Measurements from ENCODE around the gene TARBP1.

Gene TARBP1

DNA sequence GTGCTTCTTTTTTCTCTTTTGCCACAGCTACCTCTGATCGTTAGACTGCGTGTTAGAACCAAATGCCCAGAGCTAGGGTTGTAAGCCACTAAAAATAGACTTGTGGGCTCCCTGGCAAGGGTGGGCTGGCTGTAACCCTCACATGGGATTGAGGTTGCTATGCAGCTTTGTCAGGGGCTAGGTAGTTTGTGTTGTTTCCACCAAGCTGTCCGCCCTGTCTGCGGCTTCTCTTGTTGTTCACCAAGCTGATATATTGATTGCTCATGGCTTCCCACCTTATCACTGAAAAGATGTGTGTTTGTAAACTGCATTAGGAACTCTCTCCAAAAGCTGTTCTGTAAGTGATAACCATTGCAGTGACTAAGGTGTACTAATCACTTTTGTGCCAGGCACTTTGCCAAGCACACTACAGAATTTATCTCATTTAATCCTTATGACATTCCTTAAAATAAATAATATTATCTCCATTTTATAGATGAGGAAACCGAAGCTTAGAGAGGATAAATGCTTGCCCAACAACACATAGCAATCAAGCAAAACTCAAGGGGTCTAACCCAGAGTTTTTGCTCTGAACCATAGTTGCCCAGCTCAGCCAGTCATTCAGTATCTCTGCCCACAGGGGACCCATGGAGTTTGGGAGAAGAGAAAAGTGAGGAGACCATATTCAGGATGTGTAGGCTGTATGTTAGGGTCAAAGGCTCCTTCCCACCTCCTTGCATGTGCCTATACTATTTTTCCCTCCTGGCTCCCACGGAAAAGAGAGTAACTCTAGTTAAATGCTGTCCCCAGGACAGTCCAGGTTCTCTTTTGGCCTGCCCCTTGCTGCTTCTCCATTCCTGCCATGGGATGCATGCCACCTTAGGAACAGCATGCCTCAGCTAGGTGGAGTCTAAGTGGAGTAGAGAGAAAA lies 42.2 kb upstream of the TARBP1 start:
- TF ChIP-seq, protein P1, sequence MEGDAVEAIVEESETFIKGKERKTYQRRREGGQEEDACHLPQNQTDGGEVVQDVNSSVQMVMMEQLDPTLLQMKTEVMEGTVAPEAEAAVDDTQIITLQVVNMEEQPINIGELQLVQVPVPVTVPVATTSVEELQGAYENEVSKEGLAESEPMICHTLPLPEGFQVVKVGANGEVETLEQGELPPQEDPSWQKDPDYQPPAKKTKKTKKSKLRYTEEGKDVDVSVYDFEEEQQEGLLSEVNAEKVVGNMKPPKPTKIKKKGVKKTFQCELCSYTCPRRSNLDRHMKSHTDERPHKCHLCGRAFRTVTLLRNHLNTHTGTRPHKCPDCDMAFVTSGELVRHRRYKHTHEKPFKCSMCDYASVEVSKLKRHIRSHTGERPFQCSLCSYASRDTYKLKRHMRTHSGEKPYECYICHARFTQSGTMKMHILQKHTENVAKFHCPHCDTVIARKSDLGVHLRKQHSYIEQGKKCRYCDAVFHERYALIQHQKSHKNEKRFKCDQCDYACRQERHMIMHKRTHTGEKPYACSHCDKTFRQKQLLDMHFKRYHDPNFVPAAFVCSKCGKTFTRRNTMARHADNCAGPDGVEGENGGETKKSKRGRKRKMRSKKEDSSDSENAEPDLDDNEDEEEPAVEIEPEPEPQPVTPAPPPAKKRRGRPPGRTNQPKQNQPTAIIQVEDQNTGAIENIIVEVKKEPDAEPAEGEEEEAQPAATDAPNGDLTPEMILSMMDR (IDR thresholded peaks at IDR 0.05) = no peak

DNA sequence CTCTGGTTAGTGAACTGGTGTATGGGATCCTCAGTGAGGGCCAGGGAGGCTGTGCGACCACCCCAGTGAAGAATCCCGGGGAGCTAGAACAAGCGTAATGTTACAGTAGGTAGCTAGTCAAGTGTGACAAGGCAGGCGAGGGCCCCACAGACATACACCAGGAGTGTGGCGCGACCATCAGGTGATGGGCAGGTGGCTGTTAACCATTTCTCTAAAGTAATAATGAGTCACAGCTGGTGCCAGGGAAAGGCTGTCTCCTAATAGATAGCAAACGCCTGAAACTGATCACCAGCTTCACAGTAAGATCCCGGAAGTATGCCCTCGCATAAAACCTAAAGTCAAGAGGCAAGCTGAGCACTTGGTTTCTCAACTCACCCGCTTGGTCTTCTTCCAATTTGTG lies 40.5 kb upstream of the TARBP1 start:
- TF ChIP-seq, protein P1 (IDR thresholded peaks at IDR 0.05) = no peak

DNA sequence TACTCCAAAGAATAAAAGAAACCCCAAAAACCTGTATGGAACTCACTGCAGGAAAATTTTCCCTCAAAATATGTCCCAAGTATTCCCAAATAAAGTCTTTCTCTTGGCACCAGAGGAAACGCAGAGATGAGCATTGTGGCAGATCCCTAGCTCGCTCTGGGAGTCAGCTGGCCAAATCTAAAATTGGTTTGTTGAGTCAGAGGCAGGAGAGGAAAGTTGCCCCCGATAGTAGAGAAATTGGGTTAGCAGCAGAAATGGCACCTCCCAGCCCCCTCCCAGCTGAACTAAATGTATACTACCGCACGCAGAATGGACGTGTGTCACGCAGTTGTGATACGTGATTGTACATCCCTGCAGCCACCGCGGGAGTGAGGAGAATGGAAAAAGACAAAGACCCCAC lies 39.9 kb upstream of the TARBP1 start:
- TF ChIP-seq, protein P1 (IDR thresholded peaks at IDR 0.05) = no peak

DNA sequence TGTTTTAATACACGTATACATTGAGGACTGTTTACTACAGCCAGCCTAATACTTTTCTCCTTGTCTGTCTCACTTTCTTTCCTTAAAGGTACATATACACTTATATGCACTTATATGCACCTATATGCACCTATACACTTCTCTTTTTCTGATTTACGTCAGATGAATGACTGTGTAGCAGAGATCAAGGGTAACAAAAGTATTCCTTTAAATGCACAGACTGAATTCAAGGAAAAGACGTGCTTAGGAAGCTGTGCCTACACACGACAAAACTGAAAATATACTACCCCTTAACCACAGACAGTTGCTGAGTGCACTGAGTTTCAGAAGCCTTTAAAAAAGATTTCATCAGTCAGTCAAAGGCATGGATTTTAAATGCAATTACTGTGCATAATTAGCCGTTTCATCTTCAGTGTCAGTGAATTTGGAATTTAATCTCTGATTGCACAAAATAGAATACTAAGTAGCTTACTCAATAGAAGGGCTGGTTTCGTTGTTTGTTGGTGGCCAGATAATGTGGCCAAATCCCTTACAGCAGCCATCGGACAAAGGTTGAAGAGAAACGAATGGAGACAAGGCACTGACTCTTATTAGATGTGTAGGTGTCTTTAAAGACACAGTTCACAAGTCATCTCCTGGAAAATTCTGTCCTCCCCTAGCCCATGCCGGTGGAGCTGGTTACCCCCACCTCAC lies 38.3 kb upstream of the TARBP1 start:
- TF ChIP-seq, protein P1 (IDR thresholded peaks at IDR 0.05) = no peak

DNA sequence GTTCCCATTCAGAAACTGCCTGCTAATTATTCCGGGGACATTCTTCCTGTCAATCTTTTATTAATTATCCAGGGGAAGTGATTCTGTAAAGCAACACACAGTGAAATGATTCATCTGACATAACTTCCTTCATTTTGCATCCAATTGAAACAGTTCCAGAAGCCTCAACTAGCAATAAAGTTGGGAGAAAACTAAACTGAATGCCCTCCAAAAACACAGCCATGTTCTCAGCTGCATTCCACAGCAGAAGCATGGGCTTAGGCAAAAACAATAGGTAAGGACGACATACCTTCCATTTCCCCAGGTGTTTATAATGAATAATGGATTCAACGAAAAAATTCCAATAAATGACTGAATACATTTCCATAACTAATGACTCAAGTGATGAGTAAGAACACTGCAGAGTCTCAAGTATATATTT lies 36.9 kb upstream of the TARBP1 start:
- TF ChIP-seq, protein P1 (IDR thresholded peaks at IDR 0.05) = no peak

DNA sequence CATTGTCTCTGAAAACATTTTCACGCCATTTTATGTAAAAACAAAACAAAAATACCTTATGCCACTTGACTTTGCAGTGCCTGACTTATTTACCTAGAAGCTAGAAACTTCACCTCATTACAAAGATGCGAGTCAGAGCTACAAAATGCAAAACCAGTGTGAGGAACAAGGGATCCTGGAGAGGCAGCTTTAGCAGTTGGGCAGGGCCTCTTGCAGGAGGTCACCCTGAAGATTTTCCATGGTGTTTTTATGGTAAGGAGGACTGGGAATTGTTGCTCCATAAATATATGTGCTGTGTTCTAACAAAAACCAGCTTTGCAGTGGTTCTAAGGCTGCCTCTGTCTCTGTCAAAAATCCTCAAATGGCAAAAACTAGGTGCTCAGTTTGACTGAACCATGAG lies 36.4 kb upstream of the TARBP1 start:
- TF ChIP-seq, protein P1 (IDR thresholded peaks at IDR 0.05) = no peak

DNA sequence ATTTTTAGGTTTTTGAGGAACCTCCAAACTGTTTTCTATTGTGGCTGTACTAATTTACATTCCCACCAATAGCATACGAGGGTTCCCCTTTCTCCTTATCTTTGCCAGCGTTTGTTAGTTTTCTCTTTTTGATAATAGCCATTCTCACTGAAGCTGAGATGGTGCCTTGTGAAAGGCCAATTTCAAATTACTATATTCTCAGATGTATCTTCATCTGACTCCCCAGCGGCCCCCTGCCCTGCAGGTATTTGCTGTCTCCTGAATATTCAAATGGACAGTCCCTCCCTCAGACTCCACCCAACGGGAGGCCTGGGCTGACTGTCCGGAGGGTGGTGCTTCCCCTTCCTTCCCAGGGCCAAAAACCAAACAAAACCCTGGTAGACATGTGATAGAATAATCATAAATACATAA lies 33.5 kb upstream of the TARBP1 start:
- TF ChIP-seq, protein P1 (IDR thresholded peaks at IDR 0.05) = no peak
